ENCODE measurements around the gene DMRTC2.

DNA sequence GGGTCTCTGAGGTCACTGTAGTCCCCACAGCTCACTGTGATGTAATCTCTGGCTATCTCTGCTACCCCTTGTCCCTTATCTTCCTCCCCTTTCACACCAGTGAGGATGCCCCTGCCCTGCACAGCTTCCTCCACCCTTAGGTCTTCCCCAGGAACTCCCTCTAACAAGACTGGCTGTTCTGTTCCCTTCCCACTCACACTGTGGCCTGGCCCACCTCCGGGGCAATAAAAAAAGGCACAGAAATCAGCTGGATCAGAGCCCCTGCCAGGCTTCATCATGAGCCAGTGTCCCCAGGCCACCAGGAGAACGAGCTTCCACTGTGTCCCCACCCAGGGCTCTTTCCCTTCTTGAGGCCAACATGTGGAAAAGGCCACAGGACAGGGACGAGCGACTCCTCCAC, 43.8 kb upstream of the DMRTC2 start:
- TF ChIP-seq, protein P1, sequence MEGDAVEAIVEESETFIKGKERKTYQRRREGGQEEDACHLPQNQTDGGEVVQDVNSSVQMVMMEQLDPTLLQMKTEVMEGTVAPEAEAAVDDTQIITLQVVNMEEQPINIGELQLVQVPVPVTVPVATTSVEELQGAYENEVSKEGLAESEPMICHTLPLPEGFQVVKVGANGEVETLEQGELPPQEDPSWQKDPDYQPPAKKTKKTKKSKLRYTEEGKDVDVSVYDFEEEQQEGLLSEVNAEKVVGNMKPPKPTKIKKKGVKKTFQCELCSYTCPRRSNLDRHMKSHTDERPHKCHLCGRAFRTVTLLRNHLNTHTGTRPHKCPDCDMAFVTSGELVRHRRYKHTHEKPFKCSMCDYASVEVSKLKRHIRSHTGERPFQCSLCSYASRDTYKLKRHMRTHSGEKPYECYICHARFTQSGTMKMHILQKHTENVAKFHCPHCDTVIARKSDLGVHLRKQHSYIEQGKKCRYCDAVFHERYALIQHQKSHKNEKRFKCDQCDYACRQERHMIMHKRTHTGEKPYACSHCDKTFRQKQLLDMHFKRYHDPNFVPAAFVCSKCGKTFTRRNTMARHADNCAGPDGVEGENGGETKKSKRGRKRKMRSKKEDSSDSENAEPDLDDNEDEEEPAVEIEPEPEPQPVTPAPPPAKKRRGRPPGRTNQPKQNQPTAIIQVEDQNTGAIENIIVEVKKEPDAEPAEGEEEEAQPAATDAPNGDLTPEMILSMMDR (IDR thresholded peaks at IDR 0.05; ENCODE audit: insufficient read depth, low read length, poor library complexity, severe bottlenecking): no peak
- TF ChIP-seq EZH2phosphoT487 (conservative IDR thresholded peaks at IDR 0.05; ENCODE audit: low read length): no peak

All from SU-DHL-6 (cell line).